ENCODE data around the gene PPP2R3A.

- TF ChIP-seq MAFK (IDR thresholded peaks at IDR 0.05; ENCODE audit: low read depth, low read length) (no peak), SMC3 (IDR thresholded peaks at IDR 0.05; ENCODE audit: low read depth, low read length) (no peak), POLR2A (IDR thresholded peaks at IDR 0.05; ENCODE audit: low read depth, low read length) (no peak), CTCF (conservative IDR thresholded peaks at IDR 0.05; ENCODE audit: low read depth, low read length) (no peak)
Measured at GRCh38 chr3:136171097-136171542, 205.6 kb downstream of the PPP2R3A start.
